HL-60 (cell line): ENCODE measurements around the gene PTCD1.

Experiments used
- CTCF ChIP-seq: IDR thresholded peaks from one replicate; pipeline ENCODE4 v1.5.1; 2011; ENCODE audit warnings: low read length, control low read depth, inconsistent platforms; ENCODE audit not compliant: insufficient read depth
- GABPA ChIP-seq: IDR thresholded peaks from 2 replicates; pipeline ENCODE4 v1.6.1; 2012; ENCODE audit warnings: low read depth

- TF ChIP-seq CTCF (no peak), GABPA (no peak)
These were observed 40.2 kb upstream of the PTCD1 start for GRCh38 chr7:99478464-99479440.
